H1 (cell line): ENCODE measurements around the gene SLC6A7. TPM values are rescaled to one million over a fixed set of nuclear protein-coding genes. Genes with fewer than 3 reads are reported as not detected.

Experiments used
- CTCF ChIA-PET: fragments of 300-600 bp; sonication (Branson Sonifier 250); formaldehyde crosslinking; loops from one replicate; lab custom pipeline; 2021; ENCODE audit not compliant: partially characterized antibody; lab: Charles Lee
- POLR2A ChIA-PET: fragments of 300-600 bp; sonication (Branson Sonifier 250); formaldehyde crosslinking; loops from one replicate; lab custom pipeline; 2021; ENCODE audit warnings: inconsistent platforms; ENCODE audit not compliant: partially characterized antibody; lab: Charles Lee
- DNase-seq, 2 experiments: peaks; one replicate each; pipeline versions ENCODE4 v3.0.0 to v3.0.0-alpha.2; 2010 to 2022; ENCODE audit warnings: low spot score in 2 of 2, low read depth in 1 of 2, mixed read lengths in 1 of 2
- FAIRE-seq: peaks from 2 replicates; lab custom pipeline; 2011; peaks lifted over from hg19 to GRCh38; lab: Jason Lieb, UNC
- H2AFZ ChIP-seq: 2 replicates; pipeline ENCODE4 v1.8.1; 2012; ENCODE audit warnings: low read length, inconsistent platforms
- H2AK5ac ChIP-seq: 2 replicates; pipeline ENCODE4 v1.6.1; 2013; ENCODE audit warnings: low read depth, low read length
- H2BK120ac ChIP-seq: replicated peaks from 2 replicates; pipeline ENCODE3; 2013; ENCODE audit warnings: low read depth, low read length, inconsistent platforms
- H2BK12ac ChIP-seq: 2 replicates; pipeline ENCODE4 v1.6.1; 2013; ENCODE audit warnings: low read depth, low read length
- H2BK15ac ChIP-seq: 2 replicates; pipeline ENCODE4 v1.6.1; 2013; ENCODE audit warnings: low read length
- H2BK20ac ChIP-seq: 2 replicates; pipeline ENCODE4 v1.6.1; 2013; ENCODE audit warnings: low read length
- H2BK5ac ChIP-seq: 2 replicates; pipeline ENCODE4 v1.6.1; 2013; ENCODE audit warnings: low read depth, low read length
- H3K14ac ChIP-seq: 2 replicates; pipeline ENCODE4 v1.6.1; 2013; ENCODE audit warnings: inconsistent platforms; ENCODE audit not compliant: insufficient read length
- H3K18ac ChIP-seq: 2 replicates; pipeline ENCODE4 v1.6.1; 2013; ENCODE audit warnings: low read length; ENCODE audit errors: extremely low read depth
- H3K23ac ChIP-seq: 2 replicates; pipeline ENCODE4 v1.6.1; 2013; ENCODE audit warnings: inconsistent platforms; ENCODE audit not compliant: insufficient read length
- H3K23me2 ChIP-seq: 2 replicates; pipeline ENCODE4 v1.6.1; 2013; ENCODE audit warnings: low read depth, low read length
- H3K27ac ChIP-seq: 2 replicates; pipeline ENCODE4 v1.6.1; 2011; ENCODE audit warnings: low read depth, low read length, inconsistent platforms
- H3K27me3 ChIP-seq, 4 experiments: replicated peaks in 1 of 4; 1 replicate in 1 of 4; 2 replicates in 3 of 4; pipeline versions ENCODE4 v1.6.1 to v1.8.1; 2011 to 2013; ENCODE audit warnings: low read length in 3 of 4, mild to moderate bottlenecking in 3 of 4, inconsistent platforms in 2 of 4, mixed read lengths in 2 of 4, moderate library complexity in 1 of 4; ENCODE audit not compliant: control insufficient read depth in 3 of 4, insufficient read depth in 3 of 4; ENCODE audit errors: extremely low read depth in 1 of 4
- H3K36me3 ChIP-seq, 4 experiments: 2 replicates each; pipeline versions ENCODE4 v1.6.1 to v1.8.1; 2011 to 2013; ENCODE audit warnings: mild to moderate bottlenecking in 4 of 4, low read length in 3 of 4, moderate library complexity in 2 of 4, control low read depth in 1 of 4, inconsistent platforms in 1 of 4; ENCODE audit not compliant: insufficient read depth in 4 of 4, control insufficient read depth in 2 of 4
- H3K4ac ChIP-seq: replicated peaks from 2 replicates; pipeline ENCODE3; 2013; ENCODE audit warnings: low read length, low read depth, mixed read lengths, inconsistent platforms; ENCODE audit not compliant: insufficient read length
- H3K4me1 ChIP-seq, 4 experiments: replicated peaks in 1 of 4; 1 replicate in 1 of 4; 2 replicates in 3 of 4; pipeline versions ENCODE4 v1.6.1 to v1.8.1; 2011 to 2013; ENCODE audit warnings: low read length in 3 of 4, inconsistent platforms in 2 of 4, mixed read lengths in 1 of 4; ENCODE audit not compliant: insufficient read depth in 4 of 4, control insufficient read depth in 3 of 4
- H3K4me2 ChIP-seq, 2 experiments: 2 replicates each; pipeline versions ENCODE4 v1.6.1 to v1.8.1; 2011 to 2013; ENCODE audit warnings: low read depth in 2 of 2, low read length in 2 of 2, control low read depth in 1 of 2, inconsistent platforms in 1 of 2, mild to moderate bottlenecking in 1 of 2; ENCODE audit not compliant: insufficient read depth in 1 of 2
- H3K4me3 ChIP-seq, 4 experiments: fragments of 200-600, 300-600 bp in 1 of 4; sonication (generic), shearing (Covaris generic), sonication (Bioruptor Twin) in 1 of 4; 2 replicates each; pipeline versions ENCODE4 v1.5.1 to v1.8.1; 2011 to 2016; ENCODE audit warnings: low read length in 4 of 4, low read depth in 3 of 4, control low read depth in 2 of 4, inconsistent platforms in 2 of 4, mild to moderate bottlenecking in 2 of 4, mixed read lengths in 1 of 4, moderate library complexity in 1 of 4; ENCODE audit not compliant: insufficient read depth in 2 of 4; ENCODE audit errors: extremely low read depth in 1 of 4
- H3K56ac ChIP-seq: replicated peaks from 2 replicates; pipeline ENCODE3; 2013; ENCODE audit warnings: low read depth, mild to moderate bottlenecking, mixed read lengths, low read length, inconsistent platforms; ENCODE audit not compliant: insufficient read length
- H3K79me1 ChIP-seq: 2 replicates; pipeline ENCODE4 v1.6.1; 2013; ENCODE audit warnings: low read depth, low read length, control low read depth
- H3K79me2 ChIP-seq, 2 experiments: 2 replicates each; pipeline versions ENCODE4 v1.6.1 to v1.8.1; 2012 to 2013; ENCODE audit warnings: low read length in 2 of 2, mild to moderate bottlenecking in 2 of 2, inconsistent platforms in 1 of 2; ENCODE audit not compliant: insufficient read depth in 2 of 2, control insufficient read depth in 1 of 2
- H3K9ac ChIP-seq, 4 experiments: replicated peaks in 1 of 4; 1 replicate in 1 of 4; 2 replicates in 3 of 4; pipeline versions ENCODE4 v1.6.1 to v1.8.1; 2011 to 2013; ENCODE audit warnings: low read depth in 3 of 4, low read length in 3 of 4, control low read depth in 2 of 4, mild to moderate bottlenecking in 2 of 4, moderate library complexity in 2 of 4, inconsistent platforms in 1 of 4; ENCODE audit errors: extremely low read depth in 1 of 4
- H3K9me3 ChIP-seq, 2 experiments: 2 replicates each; pipeline versions ENCODE4 v1.6.1 to v1.8.1; 2012 to 2013; ENCODE audit warnings: mild to moderate bottlenecking in 2 of 2, moderate library complexity in 2 of 2, control low read depth in 1 of 2, inconsistent platforms in 1 of 2, low read depth in 1 of 2, low read length in 1 of 2, mixed read lengths in 1 of 2; ENCODE audit not compliant: insufficient read depth in 2 of 2
- H4K20me1 ChIP-seq, 2 experiments: replicated peaks in 1 of 2; 2 replicates each; pipeline versions ENCODE3 to v1.8.1; 2011 to 2013; ENCODE audit warnings: inconsistent platforms in 2 of 2, low read length in 2 of 2, mild to moderate bottlenecking in 1 of 2; ENCODE audit not compliant: insufficient read depth in 2 of 2, control insufficient read depth in 1 of 2
- H4K5ac ChIP-seq: 2 replicates; pipeline ENCODE4 v1.6.1; 2013; ENCODE audit warnings: low read length, low read depth, mixed read lengths, inconsistent platforms; ENCODE audit not compliant: insufficient read length
- H4K8ac ChIP-seq: 2 replicates; pipeline ENCODE4 v1.8.0; 2013; ENCODE audit warnings: mild to moderate bottlenecking, moderate library complexity, low read length, inconsistent platforms; ENCODE audit not compliant: insufficient read depth; ENCODE audit errors: extremely low read depth
- H4K91ac ChIP-seq: replicated peaks from 2 replicates; pipeline ENCODE3; 2013; ENCODE audit warnings: low read length, mixed read lengths, inconsistent platforms; ENCODE audit not compliant: insufficient read length
- ASH2L ChIP-seq: fragments of 200-600, 300-600 bp; sonication (generic); IDR thresholded peaks from one replicate; pipeline ENCODE4 v1.7.1; 2017; ENCODE audit warnings: low read length
- CBX5 ChIP-seq: fragments of 300-800, 300-1000 bp; sonication (generic); IDR thresholded peaks from 2 replicates; pipeline ENCODE4 v1.7.1; 2016; ENCODE audit warnings: antibody characterized with exemption, low read length, low read depth
- POLR2A ChIP-seq, 2 experiments: IDR thresholded peaks; 1 replicate in 1 of 2; 2 replicates in 1 of 2; pipeline ENCODE4 v1.6.1; 2011; ENCODE audit warnings: low read depth in 2 of 2, low read length in 2 of 2, mild to moderate bottlenecking in 2 of 2; ENCODE audit errors: control extremely low read depth in 1 of 2
- RBBP5 ChIP-seq: IDR thresholded peaks from 2 replicates; pipeline ENCODE4 v1.7.1; 2012; ENCODE audit warnings: low read depth, mild to moderate bottlenecking, inconsistent platforms, low read length, moderate library complexity, borderline replicate concordance
- SIRT6 ChIP-seq: IDR thresholded peaks from one replicate; pipeline ENCODE4 v1.7.1; 2012; ENCODE audit warnings: low read length, inconsistent platforms
- SP4 ChIP-seq: IDR thresholded peaks from 2 replicates; pipeline ENCODE4 v1.6.1; 2012; ENCODE audit warnings: low read length, inconsistent platforms
- SRF ChIP-seq: IDR thresholded peaks from 2 replicates; pipeline ENCODE4 v1.6.1; 2011; ENCODE audit warnings: mild to moderate bottlenecking, low read depth, low read length, moderate library complexity
- TAF7 ChIP-seq: optimal IDR thresholded peaks from 2 replicates; pipeline ENCODE3; 2011; ENCODE audit warnings: low read depth, mild to moderate bottlenecking, inconsistent platforms, low read length, moderate library complexity, borderline replicate concordance
- ZNF274 ChIP-seq: IDR thresholded peaks from 2 replicates; pipeline ENCODE4 v1.7.0; 2012; ENCODE audit warnings: low read length, borderline replicate concordance; ENCODE audit errors: extremely low read depth
- WGBS, 2 experiments: shearing (Covaris generic) in 1 of 2; methylation state at CpG; one replicate each; pipeline versions ENCODE4 v1.1.6 to v1.1.7; 2013 to 2015; ENCODE audit warnings: low lambda C conversion rate in 2 of 2, mixed read lengths in 2 of 2, inconsistent platforms in 1 of 2, low coverage in 1 of 2, missing lambda C conversion rate in 1 of 2; ENCODE audit not compliant: insufficient replicate concordance in 2 of 2, insufficient coverage in 1 of 2, insufficient read length in 1 of 2; ENCODE audit errors: extremely low coverage in 1 of 2, missing lambda C conversion rate in 1 of 2; 5-methylcytosine and 5-hydroxymethylcytosine counted together
- polyA plus RNA-seq, 7 experiments: library from polyadenylated mRNA; depleted of rRNA in 3 of 7; stranded (reverse) in 5 of 7; unstranded in 2 of 7; fragments of >200 nt in 5 of 7; fragments of 200-250 nt in 2 of 7; gene quantifications; 1 replicate in 5 of 7; 2 replicates in 1 of 7; 4 replicates in 1 of 7; pipeline versions ENCODE4 v1.2.1 to v1.2.3, GENCODE V29; 2011 to 2013; ENCODE audit warnings: missing spikeins in 2 of 7, mixed read lengths in 2 of 7
- total RNA-seq: library from RNA; stranded (reverse); fragmentation: NEBNext Ultra II Directional; extraction: Animal tissue kit (Norgen Biotek cat#: 25700); gene quantifications from 2 replicates; pipeline ENCODE4 v1.2.1, GENCODE V29; 2021
- TF ChIP-seq, protein P1 (sequence below): IDR thresholded peaks from 2 replicates; pipeline ENCODE4 v1.6.1; 2012; ENCODE audit warnings: low read length, inconsistent platforms

SLC6A7 gene
- total and polyA plus RNA-seq, 2 of the 8 experiments (the other 6 are each of a cell fraction or from before 2014, with no cell fraction given): 0.07 to 0.12 TPM

DNA sequence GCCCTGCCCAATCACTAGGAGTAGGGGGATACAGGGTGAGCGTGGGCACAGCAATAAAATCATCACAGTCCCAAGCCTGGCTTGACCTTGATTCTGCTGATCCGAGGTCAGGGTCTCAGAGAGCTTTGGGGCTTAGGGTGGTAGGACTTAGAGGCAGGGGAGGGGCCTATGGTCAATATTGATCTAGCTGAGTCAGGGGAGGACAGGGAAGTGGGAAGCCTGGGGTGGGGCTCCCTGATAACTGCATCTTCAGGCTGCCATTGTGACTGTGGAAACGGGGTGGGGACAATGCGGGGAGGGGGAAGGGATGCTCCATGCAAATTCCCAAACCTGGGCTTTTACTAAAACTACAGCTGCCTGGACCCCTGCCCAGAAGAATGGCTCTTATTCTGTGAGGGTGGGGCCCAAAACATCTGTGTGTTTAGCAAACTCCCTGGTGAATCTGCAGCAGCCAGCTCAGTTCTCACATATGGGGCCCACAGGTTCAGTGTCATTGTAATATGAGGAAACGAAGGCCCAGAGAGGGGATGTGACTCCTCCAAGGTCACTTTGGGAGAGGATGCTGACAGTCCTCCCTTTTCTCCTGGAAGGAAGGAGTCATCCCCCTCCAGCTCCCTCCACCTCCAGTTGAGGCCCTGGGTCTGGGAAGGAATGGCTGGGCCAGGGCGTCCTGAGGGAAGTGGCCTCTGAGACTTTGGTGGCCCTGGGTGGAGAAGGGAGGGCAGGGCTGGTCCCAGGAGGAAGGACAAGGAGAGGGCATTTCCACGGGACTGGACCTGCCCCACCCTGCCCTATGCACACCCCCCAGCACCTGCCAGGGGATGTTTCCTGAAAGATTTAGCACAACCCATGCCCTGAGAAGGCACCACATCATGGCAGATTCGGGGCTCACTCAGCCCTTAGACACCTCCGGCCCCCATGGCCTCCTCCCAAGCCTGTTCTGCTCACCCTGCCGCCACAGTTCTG lies 26.4 kb downstream of the SLC6A7 start:
- Histone ChIP-seq H3K27me3 (peaks cover 0 to 6% (median 4%) of the 10 kb centered on the region in 4 experiments; a peak in 3 of 7 replicates), H2AFZ (no peak overlapping the region), H3K79me2 (no peaks in the 10 kb centered on the region), H2AK5ac (no peak overlapping the region), H3K14ac (no peak overlapping the region), H3K36me3 (no peaks in the 10 kb centered on the region), H3K79me1 (no peaks in the 10 kb centered on the region), H3K4me1 (peaks cover 0 to 14% (median 10%) of the 10 kb centered on the region in 4 experiments; a peak in 6 of 7 replicates), H4K20me1 (no peaks in the 10 kb centered on the region), H4K5ac (no peak overlapping the region), H3K9ac (no peak overlapping the region), H2BK12ac (no peak overlapping the region), H2BK5ac (no peak overlapping the region), H3K18ac (no peak overlapping the region), H3K56ac (no peak overlapping the region), H3K23me2 (no peaks in the 10 kb centered on the region), H3K27ac (no peak overlapping the region), H2BK20ac (no peak overlapping the region), H3K4me3 (no peak overlapping the region), H2BK15ac (no peak overlapping the region), H4K8ac (no peak overlapping the region), H2BK120ac (no peak overlapping the region), H4K91ac (no peak overlapping the region), H3K9me3 (no peaks in the 10 kb centered on the region), H3K4me2 (no peak overlapping the region), H3K4ac (no peak overlapping the region), H3K23ac (no peak overlapping the region)
- ChIA-PET POLR2A (interaction anchor here (0.7 to 1.4 kb wide), 2 partner anchors 54 to 79 kb away, joined by 3 to 5 read pairs; no protein-coding TSS in a partner anchor), CTCF (interaction anchor here (0.6 to 22.9 kb wide), 19 partner anchors 14 to 177 kb away, joined by 3 to 406 read pairs (median 5); partner anchors contain the start of genes CDX1, PDGFRB and SLC6A7)
- DNase-seq (no peak), FAIRE-seq (no peak)
- 86% methylated on average over 10 of the region's 10 CpGs; no CpG with 5 or more reads in 1 of the 2 experiments for WGBS, 2 experiments
- TF ChIP-seq TAF7 (no peak), ASH2L (no peak), SIRT6 (no peak), POLR2A (IDR thresholded peaks at IDR 0.05; ENCODE audit: control extremely low read depth in 1 of 2, low read depth in 2 of 2, low read length in 2 of 2) (no peak), SP4 (no peak), RBBP5 (no peak), ZNF274 (no peak), CBX5 (no peak), SRF (no peak)
- TF ChIP-seq, protein P1, sequence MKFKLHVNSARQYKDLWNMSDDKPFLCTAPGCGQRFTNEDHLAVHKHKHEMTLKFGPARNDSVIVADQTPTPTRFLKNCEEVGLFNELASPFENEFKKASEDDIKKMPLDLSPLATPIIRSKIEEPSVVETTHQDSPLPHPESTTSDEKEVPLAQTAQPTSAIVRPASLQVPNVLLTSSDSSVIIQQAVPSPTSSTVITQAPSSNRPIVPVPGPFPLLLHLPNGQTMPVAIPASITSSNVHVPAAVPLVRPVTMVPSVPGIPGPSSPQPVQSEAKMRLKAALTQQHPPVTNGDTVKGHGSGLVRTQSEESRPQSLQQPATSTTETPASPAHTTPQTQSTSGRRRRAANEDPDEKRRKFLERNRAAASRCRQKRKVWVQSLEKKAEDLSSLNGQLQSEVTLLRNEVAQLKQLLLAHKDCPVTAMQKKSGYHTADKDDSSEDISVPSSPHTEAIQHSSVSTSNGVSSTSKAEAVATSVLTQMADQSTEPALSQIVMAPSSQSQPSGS: no peak
